GM21390 (cell line): ENCODE data around the gene RASAL1.
"Not testable (repeated sequence)": the region's sequence is repeated elsewhere in the genome, so short reads cannot be mapped to it uniquely, and the experiment has no call there.

ENCODE experiments used
- ATAC-seq: cut with Tn5 transposase; IDR thresholded peaks from one replicate; pipeline ENCODE4 v1.9.1; 2021; ENCODE audit not compliant: unreplicated experiment

The RASAL1 gene

DNA sequence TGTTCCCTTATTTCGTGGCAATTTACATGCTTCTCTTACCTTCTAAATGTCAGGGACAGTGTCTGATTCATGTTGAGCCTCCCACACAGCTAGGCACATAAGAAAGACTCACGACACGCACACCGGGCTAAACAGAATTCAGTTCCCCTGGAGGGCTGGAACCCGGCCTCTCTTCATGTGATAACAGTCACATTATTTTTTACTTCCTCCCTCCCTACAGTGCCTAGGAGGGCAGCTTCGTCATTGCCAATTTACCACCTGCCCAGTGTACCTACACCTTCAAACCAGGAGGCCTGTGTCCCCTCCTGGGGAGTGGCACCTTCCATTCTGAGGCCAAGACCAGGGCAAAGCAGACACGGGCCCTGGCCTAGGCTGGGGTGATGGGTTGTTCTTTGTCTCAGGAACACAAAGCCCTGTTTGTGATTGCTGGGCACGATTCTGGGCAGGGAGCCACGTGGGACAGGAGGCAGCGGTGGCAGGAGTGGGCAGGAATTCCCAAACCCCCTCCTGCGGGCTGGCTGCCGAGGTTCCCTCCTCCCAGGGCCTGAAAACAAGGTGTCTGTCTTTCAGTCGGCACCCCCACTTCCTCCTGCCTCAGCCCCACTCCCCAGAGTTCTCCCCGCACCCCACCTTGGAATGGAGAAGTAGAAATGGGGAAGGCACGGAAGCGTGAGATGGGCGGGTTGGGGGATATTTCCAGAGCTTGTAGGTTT lies 6.8 kb upstream of the RASAL1 start:
- no peak for ATAC-seq

- ATAC-seq: not testable (repeated sequence)
Measured at GRCh38 chr12:113141716-113142115, 6.2 kb upstream of the RASAL1 start.

DNA sequence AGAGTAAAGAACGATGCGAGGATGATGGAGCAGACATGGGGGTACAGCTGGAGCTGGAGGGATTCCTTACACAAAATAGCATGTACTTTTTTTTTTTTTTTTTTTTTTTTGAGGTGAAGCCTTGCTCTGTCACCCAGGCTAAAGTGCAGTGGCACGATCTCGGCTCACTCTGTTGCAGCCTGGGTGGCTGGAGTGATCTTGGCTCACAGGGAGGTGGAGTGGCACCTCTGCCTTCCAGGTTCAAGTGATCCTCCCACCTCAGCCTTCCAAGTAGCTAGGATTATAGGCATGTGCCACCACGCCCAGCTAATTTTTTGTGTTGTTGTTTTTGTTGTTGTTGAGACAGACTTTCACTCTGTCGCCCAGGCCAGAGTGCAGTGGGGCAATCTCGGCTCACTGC lies 5.1 kb upstream of the RASAL1 start:
- ATAC-seq: no peak

GRCh38 chr12:113138826-113139225 lies 3.3 kb upstream of the RASAL1 start:
- no peak for ATAC-seq

GRCh38 chr12:113137861-113138783 lies 2.6 kb upstream of the RASAL1 start:
- ATAC-seq: no peak

- ATAC-seq: no peak
Measured at GRCh38 chr12:113136990-113137511, 1.5 kb upstream of the RASAL1 start.

DNA sequence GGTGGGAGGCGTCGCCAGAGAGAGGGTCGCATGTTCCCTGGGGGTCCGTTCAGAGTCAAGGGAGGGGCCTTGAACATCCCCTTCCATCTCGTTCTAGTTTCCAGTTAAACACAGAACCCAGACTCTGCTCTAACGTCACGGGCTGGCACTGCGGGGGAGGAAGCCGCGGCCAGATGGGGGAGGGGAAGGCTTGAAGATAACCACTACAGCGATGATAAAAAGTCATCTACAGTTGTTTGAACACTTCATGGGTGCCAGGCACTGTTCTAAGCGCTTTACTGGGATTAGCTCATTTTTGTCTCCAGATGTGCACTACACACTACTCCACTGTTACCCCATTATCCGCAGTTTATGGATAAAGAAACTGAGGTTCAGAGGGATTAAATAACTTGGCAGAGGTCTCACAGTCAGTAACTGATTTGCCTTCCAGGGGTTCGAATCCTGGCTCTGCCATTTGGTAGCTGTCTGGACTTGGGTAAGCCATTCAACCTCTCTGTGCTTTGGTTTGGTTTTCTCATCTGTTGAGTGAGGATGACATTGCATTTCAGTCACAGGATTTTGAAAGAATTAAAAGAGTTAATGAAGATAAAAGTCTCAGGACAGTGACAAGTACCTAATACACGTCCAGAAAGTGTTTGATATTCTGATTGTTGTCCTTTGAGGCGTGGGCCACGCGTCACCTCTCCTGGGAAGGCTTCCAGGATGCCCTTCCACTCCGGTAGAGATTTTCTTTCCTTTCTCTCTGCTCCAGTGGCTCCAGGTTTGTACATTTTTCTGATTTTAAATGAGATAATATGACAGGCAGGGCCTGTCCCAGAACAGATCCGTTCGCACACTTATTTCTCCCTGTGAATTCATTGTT lies 798 bp upstream of the RASAL1 start:
- no peak for ATAC-seq

- no peak for ATAC-seq
Measured at GRCh38 chr12:113134521-113134951, 1.0 kb downstream of the RASAL1 start.

GRCh38 chr12:113134071-113134470 lies 1.5 kb downstream of the RASAL1 start:
- no peak for ATAC-seq

DNA sequence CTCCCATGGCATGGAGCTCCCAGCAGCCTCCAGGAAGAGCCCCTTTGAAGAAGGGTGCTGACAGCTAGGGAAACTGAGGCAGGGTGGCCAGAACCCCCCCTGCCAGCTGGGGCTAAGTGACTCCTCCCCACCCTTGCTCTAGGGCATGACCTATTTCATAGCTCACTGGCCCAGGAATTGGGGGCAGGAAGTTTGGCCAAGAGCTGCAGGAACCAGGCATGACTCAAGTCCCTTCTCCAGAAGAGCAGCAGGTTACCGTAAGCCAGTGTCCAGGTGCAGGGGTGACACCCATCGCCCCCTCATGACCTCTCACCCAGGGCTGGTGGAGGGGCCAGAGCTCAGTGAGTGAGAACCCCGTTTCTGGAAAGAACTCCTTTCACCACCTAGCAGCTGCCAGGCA lies 1.9 kb downstream of the RASAL1 start:
- no peak for ATAC-seq

- no peak for ATAC-seq
Measured at GRCh38 chr12:113133036-113133435, 2.5 kb downstream of the RASAL1 start.

DNA sequence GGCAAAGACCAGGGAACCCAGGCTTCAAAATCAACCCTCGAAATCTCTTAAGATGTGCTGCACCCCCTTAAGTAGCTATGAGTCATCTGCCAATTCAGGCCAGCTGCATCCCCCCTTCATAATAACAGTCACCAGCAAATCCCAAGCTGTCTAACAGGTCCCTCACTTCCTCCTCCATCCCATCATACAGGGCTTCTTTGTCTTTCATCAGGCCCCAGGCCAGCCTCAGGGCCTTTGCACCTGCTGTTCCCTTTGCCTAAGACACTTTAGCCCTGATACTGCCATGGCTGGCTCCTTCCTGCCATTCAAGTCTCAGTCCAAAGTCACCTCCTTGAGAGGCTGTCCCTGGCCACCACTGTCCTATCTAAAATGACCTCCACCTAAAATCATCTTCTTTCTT lies 4.0 kb downstream of the RASAL1 start:
- no peak for ATAC-seq

DNA sequence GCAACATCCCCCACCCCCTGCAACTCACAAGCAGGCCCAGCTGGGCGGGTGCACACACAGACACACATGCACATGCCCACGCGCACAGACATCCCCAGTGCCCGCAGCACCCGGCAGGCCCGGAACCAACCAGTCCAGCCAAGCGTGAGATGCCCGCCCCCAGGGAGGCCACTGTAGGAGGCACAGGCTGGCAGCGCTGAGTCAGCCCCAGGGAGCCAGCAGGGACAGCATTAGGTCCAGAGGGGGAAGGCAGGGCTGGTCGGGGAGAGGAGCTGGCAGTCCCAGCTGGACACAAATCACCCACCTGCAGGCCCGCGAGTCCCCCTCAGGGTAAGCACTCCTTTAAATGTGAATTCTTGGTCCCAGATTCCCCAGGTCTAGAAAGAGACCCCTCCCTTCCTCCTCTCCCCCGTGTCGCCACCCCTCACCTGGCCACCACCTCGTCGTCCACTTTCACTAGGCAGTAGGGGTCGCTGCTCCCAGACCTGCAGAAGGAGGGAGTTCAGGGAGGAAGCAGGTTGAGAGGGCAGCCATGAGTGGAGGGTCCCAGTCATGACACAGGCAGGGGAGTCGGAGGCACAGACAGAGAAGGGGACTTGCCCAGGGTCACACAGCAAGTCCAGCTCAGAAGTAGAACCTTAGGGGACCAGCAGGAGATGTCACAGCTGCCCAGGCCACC lies 5.0 kb downstream of the RASAL1 start:
- ATAC-seq: no peak

DNA sequence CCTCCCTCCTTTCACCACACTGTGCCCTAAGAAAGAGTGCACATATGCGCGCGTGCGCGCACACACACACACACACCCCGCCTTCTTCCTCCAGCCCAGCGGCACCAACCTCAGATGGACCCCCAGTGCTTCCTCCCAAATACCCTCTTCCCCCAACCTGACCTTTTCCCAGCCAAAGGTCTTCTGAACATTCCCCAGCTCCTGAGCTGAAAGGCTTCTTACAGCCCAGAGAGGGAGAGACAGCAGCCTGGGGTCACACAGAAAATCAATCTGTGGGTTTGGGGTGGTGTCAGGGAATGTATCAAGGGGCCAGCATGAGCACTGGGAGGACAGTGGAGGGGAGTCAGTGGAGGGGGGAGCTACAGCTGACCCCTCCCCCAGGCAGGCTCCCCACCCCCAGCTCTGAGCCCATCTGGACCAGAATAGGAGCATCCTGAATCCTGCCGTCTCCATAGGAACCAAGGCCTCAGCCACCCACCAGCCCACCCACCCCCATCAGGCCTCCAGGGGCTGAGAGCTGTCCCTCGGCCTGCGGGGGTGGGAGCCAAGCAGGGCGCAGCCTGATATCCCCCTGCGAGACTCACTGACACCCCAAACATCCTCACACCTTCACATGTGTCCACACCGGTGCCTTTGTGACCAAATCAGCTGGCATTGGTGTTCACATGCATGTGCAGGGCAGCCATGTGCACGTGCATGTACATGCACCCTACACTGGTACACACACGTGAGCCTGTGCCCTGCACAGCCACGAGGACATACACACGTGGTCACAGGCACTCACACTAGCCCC lies 5.7 kb downstream of the RASAL1 start:
- ATAC-seq: no peak

- no peak for ATAC-seq
Measured at GRCh38 chr12:113128802-113129663, 6.5 kb downstream of the RASAL1 start.

DNA sequence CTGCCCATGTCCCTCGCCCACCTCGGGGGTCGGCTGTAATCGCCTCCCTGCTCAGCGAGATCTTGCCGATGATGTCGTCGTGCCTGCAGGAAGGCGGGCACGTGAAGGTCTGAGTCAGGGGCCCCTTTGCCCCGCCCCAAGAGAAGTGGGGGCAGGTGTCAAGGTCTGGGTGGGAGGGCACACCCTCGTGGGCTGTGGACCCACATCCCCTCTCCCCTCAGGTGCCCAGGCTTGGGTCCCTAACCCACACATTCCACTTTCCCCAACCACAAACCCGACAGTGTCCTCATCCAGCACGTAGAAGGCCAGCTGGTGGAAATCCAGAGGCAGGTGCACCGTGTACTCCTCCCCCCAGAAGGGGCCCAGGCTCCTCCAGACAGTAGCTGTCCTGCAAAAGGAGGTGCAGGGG lies 7.8 kb downstream of the RASAL1 start:
- no peak for ATAC-seq

DNA sequence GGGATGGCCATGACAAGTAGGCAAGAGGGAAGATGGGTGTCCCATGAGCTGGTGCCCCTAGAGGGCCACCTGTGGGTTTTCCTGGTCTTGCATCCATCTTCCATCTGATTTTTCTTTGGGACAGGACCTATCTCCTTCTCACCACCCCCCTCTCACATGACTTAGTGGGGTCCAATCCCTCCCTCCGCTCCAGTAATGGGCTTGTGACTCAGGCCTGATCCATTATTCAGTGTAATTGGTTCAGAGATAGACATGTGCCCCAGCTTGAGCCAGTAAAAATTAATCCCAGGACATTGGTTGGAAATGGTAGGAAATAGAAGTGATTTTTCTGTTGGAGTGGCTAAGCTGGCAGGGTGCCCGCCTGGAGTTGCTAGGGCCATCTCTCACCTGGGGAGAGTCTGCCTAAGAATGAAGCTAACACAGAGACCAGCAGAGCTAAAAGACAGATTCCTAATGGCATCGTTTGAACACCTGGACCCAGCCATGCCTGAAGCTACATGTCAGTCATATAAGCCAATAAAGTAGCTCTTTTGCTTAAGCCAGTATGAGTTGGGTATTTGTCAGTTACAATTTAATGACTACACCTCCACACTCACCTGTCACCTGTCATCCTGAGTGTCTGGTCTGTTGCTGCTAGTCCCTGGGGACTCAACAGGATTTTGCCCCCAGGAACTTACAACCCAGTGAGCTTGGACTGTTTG lies 14.7 kb downstream of the RASAL1 start:
- ATAC-seq: no peak
